HFFc6 (cell line): Measurements from ENCODE around the gene ZNF628. TPM values are rescaled to one million over a fixed set of nuclear protein-coding genes. Genes with fewer than 3 reads are reported as not detected.
A peak's percentile ranks its signal among the peaks of the same experiment; 100 is the strongest.

Experiments
- DNase-seq: peaks from one replicate; pipeline ENCODE4 v3.0.0-alpha.2; 2018
- H3K27ac Mint-ChIP-seq: 2 replicates; pipeline ENCODE4 v1.8.0; 2020; ENCODE audit warnings: mild to moderate bottlenecking, mixed read lengths
- H3K27me3 Mint-ChIP-seq: 2 replicates; pipeline ENCODE4 v1.8.0; 2021; ENCODE audit warnings: mild to moderate bottlenecking, moderate library complexity, mixed read lengths; ENCODE audit not compliant: insufficient read depth
- H3K36me3 Mint-ChIP-seq: 2 replicates; pipeline ENCODE4 v1.8.0; 2021; ENCODE audit warnings: low read depth, mixed read lengths
- H3K4me1 Mint-ChIP-seq: 2 replicates; pipeline ENCODE4 v1.8.0; 2020; ENCODE audit warnings: low read depth, mixed read lengths
- H3K4me3 Mint-ChIP-seq: 2 replicates; pipeline ENCODE4 v1.8.0; 2020; ENCODE audit warnings: mild to moderate bottlenecking, moderate library complexity, mixed read lengths
- H3K9me3 Mint-ChIP-seq: 2 replicates; pipeline ENCODE4 v1.8.0; 2020; ENCODE audit warnings: mild to moderate bottlenecking, mixed read lengths
- long read RNA-seq: library from polyadenylated mRNA; unstranded; transcript quantifications from one replicate; pipeline ENCODE4 v2.0.0, GENCODE V29; 2019
- total RNA-seq, 6 experiments: library from RNA; stranded (reverse); fragmentation: NEBNext Ultra II Directional; extraction: Animal tissue kit (Norgen Biotek cat#: 25700); gene quantifications; 2 replicates in 1 of 6; 3 replicates in 5 of 6; pipeline ENCODE4 v1.2.3, GENCODE V29; 2021
- TF ChIP-seq, protein P1 (sequence below): fragments of 200-600 bp; sonication (generic); IDR thresholded peaks from 2 replicates; pipeline ENCODE4 v1.5.0; 2021; ENCODE audit warnings: antibody characterized with exemption, mild to moderate bottlenecking

ZNF628 gene
- 10 to 100 TPM in 2 of 6 experiments, 1 to 10 TPM in 4; 8.6 to 11.3 (median 9.5) TPM for total RNA-seq
- long read RNA-seq: 0 reads

DNA sequence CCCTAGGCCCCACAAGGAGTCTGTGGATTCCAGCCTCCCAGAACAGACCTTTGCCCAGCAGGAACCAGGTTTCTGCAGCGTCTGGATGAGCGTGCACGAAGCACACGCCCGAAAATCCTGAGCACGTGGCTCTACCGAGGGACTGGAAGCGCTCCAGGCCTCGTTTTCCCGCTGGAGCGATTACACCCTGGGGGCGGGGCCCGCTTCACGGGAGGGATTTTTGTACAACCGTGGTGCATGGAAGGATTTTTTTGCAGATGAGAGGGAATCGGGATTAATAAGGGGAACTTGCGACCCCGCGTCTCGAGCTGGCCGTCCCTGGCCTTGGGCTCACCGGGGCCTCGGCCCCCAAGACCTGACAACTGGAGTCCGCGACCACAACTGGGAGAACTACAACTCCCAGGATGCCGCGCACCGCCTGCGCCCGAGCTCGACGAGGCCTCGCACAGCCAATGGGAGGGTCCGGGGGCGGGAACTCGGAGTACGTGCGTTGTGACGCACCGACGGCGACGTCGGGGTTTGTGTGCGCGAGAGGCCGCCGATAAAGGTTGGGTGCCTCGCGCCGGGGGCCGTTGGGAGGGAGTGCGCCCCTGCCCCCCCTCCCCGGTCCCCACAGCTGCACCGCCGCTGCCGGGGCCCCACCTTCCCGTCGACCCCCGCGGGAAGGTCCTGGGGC lies at the start of gene ZNF628:
ZNF628 (plus strand) TSS at position 518 of the 676 bp plus-strand sequence. CDS start 3,294 bp downstream, outside the sequence.
- Mint-ChIP-seq H3K27me3 (peaks cover 4% of the 10 kb centered on the region), H3K4me1 (peaks cover 40% of the 10 kb centered on the region), H3K9me3 (no peaks in the 10 kb centered on the region), H3K36me3 (peaks cover 4% of the 10 kb centered on the region), H3K4me3 (peak within 1 kb of the TSS; percentile 97), H3K27ac (peak within 1 kb of the TSS; percentile 90)
- TF ChIP-seq, protein P1, sequence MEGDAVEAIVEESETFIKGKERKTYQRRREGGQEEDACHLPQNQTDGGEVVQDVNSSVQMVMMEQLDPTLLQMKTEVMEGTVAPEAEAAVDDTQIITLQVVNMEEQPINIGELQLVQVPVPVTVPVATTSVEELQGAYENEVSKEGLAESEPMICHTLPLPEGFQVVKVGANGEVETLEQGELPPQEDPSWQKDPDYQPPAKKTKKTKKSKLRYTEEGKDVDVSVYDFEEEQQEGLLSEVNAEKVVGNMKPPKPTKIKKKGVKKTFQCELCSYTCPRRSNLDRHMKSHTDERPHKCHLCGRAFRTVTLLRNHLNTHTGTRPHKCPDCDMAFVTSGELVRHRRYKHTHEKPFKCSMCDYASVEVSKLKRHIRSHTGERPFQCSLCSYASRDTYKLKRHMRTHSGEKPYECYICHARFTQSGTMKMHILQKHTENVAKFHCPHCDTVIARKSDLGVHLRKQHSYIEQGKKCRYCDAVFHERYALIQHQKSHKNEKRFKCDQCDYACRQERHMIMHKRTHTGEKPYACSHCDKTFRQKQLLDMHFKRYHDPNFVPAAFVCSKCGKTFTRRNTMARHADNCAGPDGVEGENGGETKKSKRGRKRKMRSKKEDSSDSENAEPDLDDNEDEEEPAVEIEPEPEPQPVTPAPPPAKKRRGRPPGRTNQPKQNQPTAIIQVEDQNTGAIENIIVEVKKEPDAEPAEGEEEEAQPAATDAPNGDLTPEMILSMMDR: no peak
- peak; percentile 98 for DNase-seq

DNA sequence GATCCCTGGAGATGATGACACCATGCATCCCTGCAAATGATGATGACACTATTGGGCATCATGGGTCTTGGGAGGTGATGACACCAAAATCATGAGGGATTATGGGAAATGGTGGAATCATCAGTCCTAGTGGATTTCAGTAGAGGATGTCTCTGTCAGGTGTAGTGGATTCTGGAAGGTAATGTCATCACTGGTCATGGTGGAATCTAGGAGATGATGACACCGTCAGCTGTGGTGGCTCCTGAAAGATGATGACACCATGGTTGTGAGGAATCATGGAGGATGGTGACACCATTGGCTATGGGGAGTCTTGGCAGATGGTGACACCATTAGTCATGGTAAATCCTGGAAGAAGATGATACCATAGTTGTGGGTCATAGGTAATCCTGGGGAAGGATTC lies 45.2 kb upstream of the ZNF628 start:
- no peak overlapping the region for H3K4me3 Mint-ChIP-seq
- no peak overlapping the region for H3K27ac Mint-ChIP-seq
- TF ChIP-seq, protein P1: no peak
- peaks cover 19% of the 10 kb centered on the region for H3K27me3 Mint-ChIP-seq
- no peak for DNase-seq
- no peaks in the 10 kb centered on the region for H3K4me1 Mint-ChIP-seq
- H3K9me3 Mint-ChIP-seq: peaks cover 6% of the 10 kb centered on the region; the same call in 1 of the 2 replicates
- no peaks in the 10 kb centered on the region for H3K36me3 Mint-ChIP-seq

DNA sequence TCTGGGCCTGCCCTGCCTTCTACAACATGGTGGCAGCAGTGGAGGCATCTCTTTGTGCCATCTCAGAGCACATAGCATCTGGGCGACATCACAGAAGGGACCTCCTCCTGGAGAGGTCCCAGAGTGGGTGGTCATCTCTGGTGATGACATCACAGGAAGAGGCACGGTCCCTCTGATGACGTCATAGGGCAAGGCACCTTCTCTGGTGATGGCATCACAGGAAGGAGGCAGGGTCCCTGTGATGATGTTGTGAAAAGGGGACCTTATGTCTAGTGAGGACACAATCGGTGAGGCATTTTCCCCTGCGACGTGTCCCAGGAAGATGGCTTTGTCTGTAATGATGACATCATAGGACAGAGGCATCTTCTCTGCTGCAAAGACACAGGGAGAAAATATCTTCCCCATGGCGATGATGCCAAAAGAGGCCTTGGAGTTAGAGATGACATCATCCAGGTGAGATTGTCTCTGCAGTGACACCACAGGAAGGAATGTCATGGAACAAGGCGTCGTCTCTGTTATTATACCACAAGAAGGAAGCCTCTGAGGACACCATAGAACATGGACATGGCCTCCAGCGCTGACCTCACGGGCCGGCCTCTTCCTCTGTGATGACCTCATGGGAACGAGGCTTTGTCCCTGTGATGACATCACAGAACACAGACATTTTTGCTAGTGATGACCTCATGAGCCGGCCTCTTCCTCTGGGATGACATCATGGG lies 44.0 kb upstream of the ZNF628 start:
- H3K27ac Mint-ChIP-seq: no peak overlapping the region
- peak; percentile 7 for DNase-seq

DNA sequence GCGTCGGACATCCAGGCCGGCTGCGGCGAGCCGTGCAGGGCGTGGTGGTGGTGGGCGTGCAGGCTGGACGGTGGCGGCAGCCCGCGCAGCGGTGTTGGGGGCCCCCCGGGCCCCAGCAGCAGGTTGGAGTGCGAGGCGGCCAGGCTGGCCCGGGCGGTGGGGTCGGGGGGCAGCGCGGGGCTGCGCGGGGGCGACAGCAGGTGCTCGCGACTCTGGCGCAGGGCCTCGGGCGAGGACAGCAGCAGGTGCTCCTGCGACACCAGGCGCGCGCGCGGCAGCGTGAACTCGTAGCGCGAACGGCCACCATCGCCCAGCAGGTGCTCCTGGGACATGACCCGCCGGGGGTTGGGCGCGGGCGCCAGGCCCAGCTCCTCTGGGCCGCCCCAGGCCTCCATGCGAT lies 43.1 kb upstream of the ZNF628 start:
- Mint-ChIP-seq H3K9me3 (peaks cover 6% of the 10 kb centered on the region; the same call in 1 of the 2 replicates), H3K27me3 (peaks cover 10% of the 10 kb centered on the region), H3K36me3 (no peaks in the 10 kb centered on the region), H3K4me1 (no peaks in the 10 kb centered on the region), H3K27ac (no peak overlapping the region), H3K4me3 (no peak overlapping the region)
- TF ChIP-seq, protein P1: no peak
- DNase-seq: no peak

More for the DNA sequence above, 44.0 kb upstream of the ZNF628 start:
- TF ChIP-seq, protein P1: no peak
- H3K4me1 Mint-ChIP-seq: no peaks in the 10 kb centered on the region
- peaks cover 16% of the 10 kb centered on the region for H3K27me3 Mint-ChIP-seq
- no peaks in the 10 kb centered on the region for H3K36me3 Mint-ChIP-seq
- H3K4me3 Mint-ChIP-seq: no peak overlapping the region
- H3K9me3 Mint-ChIP-seq: peaks cover 6% of the 10 kb centered on the region; the same call in 1 of the 2 replicates

DNA sequence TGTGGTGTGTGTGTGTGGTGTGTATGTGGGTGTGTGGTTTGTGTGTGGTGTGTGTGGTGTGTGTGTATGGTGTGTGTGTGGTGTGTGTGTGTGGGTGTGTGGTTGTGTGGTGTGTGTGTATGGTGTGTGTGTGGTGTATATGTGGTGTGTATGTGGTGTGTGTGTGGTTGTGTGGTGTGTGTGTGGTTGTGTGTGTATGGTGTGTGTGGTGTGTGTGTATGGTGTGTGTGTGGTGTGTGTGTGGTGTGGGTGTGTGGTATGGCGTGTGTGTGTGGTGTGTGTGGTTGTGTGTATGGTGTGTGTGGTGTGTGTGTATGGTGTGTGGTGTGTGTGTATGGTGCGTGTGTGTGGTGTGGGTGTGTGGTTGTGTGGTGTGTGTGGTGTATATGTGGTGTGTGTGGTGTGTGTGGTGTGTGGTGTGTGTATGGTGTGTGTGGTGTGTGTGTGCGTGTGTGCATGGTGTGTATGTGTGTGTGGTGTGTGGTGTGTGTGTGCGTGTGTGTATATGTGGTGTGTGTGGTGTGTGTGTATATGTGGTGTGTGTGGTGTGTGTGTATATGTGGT lies 42.0 kb upstream of the ZNF628 start:
- peaks cover 10% of the 10 kb centered on the region; the same call in 1 of the 2 replicates for H3K9me3 Mint-ChIP-seq
- H3K27me3 Mint-ChIP-seq: peaks cover 8% of the 10 kb centered on the region
- TF ChIP-seq, protein P1: no peak
- H3K4me1 Mint-ChIP-seq: no peaks in the 10 kb centered on the region
- no peak overlapping the region for H3K4me3 Mint-ChIP-seq
- H3K36me3 Mint-ChIP-seq: no peaks in the 10 kb centered on the region
- DNase-seq: no peak
- H3K27ac Mint-ChIP-seq: no peak overlapping the region
